Amygdala (tissue), 56 donors: Measurements from ENCODE around the gene SFT2D1.
A peak's percentile ranks its signal among the peaks of the same experiment; 100 is the strongest.

Experiments used
- DNase-seq, 56 donors: peaks; one replicate each; lab custom pipeline; 2025; lab: John Stamatoyannopoulos, UW

SFT2D1 gene

DNA sequence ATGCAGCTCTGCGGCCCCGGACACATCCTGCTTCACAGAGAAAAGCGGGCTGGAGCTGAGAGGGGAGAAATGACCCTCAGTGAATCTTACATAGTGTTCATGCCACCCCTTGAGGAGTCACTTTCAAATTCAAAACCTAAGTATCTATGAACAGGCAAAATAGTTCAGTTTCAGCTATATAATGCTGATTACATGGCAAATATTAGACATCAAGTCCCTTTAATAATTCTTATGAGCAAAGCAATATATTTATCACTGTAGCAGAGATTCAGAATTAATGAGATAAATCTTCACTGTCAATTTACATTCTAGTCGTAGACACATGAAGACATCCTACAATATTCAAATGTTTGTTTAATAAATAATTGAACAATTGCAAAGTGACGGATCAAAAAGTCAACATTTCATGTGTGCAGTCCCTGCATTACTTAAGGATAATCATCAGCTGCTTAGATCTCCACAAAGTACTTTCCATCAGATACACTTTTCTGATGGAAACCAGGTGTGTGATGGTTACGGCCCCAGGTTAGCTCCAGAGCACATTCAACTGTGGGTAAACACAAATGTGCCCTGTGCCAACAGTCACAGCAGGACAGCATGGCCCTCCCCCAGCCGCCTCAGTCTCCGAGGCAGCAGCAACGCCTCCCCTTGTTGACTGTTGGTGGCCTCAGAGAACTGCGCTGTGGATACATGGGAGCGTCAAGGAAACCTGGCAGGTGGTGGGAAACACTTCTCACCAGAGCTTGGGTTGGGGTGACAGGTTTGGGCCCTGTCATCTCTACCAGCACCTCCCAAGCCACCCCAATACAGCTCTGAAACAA, 33.4 kb downstream of the SFT2D1 start:
- DNase-seq = peak in 24 of 56 donors; percentile 26 to 72 (median 50)

DNA sequence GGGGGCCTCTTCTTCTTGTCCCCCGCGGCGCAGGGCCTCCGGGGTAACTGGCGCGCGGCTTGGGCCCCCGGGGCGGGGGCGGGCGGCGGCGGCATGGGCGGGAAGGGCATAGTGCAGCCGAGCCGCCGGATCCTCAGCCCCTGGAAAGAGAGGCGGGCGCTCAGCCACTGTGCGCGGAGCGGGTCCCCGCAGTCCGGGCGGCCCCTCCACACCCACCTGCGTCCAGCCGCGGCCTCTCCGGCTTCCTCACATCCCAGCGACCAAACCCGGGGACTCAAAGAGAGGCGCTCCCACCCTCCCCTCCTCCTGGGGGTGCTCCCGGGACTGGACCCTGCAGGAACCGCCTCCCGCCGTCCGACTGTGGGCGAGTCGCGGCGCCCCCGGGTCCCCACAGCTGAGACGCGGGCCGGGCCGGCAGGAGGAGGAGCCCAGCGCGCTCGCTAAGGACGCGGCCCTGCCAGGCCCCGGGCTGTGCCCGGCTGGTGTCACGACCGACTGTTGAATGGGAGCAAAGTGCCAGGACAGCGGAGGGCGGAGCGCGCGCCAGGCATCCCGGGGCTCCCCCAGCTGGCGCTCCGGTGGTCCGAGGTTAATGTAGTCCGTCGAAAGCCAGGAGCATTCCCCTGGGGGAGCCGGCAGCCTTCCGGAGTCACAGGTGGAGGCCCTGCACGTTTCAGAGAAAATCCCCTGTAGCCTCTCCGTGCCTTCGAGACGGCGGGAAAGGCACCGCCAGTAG, 34.1 kb downstream of the SFT2D1 start, which contains the start of gene PRR18:
Gene PRR18, minus strand, starts transcription at position 360 of the 736 bp plus-strand sequence. Its CDS starts 250 bp downstream, at position 110.
- peak in 51 of 56 donors; percentile 44 to 88 (median 75) for DNase-seq

DNA sequence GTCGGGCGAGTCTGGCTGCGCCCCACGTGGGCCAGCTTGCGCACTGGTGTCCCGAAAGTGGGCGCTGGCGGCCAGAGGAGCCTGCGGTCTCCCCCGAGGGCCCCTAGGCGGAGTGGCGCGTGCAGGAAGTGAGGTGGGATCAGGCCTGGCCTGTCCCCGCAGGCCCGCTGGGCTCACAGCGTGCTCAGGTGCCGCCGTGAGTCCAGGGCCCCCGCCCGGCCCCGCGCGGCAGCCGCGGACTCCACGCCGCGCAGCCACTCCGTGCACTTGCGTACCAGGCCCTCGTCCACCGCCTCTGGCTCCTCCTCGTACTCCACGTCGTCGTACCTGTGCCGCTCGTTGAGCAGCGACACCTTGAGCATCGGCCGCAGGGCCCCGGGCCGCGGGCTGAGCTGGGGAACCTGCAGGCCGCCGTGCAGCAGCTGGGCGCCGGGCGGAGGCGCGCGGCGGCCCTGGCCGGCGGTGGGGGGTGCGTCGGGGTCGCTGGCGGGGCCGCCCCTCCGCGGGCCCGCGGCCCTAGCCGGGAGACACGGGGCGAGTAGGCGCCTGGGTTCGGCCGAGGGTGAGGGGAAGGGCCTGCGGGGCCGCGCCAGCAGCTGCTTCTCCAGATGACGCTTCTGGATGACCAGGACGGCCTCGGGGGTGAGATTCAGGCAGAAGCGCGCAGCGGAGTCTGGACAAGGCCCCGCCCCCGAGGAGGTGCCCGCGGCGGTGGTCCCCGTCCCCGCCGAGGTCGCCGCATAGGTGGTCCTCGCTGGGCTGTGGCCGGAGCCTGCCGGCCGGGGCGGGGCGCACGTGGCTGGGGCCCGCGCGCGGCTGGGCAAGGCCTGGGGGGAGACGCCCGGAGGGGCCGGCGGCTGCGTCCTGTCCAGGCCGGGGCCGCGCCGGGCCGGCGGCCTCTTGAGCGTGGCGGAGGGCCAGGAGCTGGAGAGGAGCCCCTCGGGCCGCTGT, 35.0 kb downstream of the SFT2D1 start:
- DNase-seq = peak in 13 of 56 donors; percentile 38 to 80 (median 63)

DNA sequence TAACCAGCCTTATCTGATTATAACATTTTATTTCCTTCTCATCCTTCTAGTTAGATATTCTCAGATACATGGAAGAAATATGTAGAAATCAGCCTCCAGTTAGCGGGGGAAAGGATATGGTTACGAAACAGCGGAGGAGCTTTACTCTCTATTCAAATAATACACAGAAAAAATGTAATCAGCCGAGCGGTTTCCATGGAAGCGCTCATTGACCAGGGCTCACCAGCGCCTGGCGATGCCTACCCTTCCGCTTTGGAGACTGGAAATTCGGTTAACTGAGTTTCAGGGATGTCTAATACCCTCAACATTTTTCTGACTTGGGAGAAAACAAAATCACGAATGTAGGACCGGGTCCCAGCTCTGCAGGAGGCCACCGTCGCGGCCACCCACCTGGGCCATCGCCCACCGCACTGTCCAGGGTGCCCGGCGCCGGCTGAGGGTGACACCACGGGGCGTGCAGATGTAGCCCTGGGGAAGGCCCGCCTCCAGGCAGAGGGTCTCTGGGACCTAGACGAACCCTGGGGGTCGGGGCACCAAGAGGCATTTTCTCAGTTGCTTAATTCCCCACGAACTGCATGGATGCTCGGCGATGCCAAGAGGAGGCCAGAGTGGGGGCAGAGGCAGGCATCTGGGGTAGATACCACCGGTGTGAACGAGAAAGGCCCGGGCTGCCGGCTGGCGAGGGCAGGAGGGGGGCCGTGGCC, 35.8 kb downstream of the SFT2D1 start:
- peak in 6 of 56 donors; percentile 33 to 56 (median 40) for DNase-seq

- peak in 14 of 56 donors; percentile 24 to 62 (median 48) for DNase-seq
These were observed 36.7 kb downstream of the SFT2D1 start for GRCh38 chr6:166305562-166306117.

GRCh38 chr6:166304106-166304505, 38.2 kb downstream of the SFT2D1 start:
- DNase-seq = peak in 1 of 56 donors; percentile 19

GRCh38 chr6:166301611-166302529, 40.5 kb downstream of the SFT2D1 start:
- DNase-seq = no peak

DNA sequence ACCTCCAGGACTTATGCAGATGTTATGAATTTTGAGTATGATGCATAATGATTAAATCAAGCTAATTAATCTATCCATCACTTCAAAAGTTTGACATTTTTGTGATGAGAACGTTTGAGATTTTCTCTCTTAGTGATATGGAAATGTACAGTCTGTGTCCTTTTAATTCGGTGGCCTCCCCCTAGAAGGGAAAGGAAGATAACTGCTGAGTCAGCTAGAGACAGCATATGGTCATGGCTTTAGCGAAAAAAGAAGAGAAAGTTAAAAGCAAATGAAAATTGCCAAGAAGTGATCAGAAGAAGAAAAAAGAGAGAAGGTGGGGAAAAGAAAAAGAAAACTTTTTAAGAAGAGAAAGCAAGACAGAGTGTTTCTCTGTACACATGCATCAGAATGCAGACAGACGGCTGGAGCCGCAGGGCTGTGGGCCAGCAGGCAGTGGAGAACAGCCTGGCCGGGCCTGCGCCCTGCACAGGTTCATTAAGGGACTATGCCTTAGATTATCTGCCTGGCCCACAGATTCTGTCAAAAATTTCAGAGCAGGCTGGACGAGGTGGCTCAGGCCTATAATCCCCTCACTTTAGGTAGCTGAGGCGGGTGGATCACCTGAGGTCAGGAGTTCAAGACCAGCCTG, 41.9 kb downstream of the SFT2D1 start:
- DNase-seq = peak in 3 of 56 donors; percentile 21 to 58 (median 32)

DNA sequence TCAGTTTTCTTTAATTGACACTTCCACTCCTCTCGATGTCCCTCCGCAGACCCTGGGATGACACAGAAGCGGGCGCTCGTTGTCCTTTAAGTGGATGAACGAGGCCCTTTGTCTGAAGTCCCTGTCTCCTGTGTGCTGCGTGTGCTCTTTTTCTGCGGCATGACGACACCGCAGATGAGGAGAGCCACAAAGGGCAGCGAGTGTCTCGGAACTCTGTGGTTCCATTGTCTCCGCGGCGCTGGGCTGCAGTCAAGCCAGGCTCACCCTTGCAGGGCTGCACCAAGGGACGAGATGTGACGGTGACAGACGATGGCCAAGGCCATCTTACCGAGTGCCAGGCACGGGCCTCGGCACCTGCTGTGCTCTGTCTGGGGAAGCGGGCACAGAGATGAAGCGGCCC, 44.7 kb downstream of the SFT2D1 start:
- DNase-seq = peak in 54 of 56 donors; percentile 27 to 94 (median 80)

- peak in 9 of 56 donors; percentile 21 to 64 (median 55) for DNase-seq
These were observed 46.1 kb downstream of the SFT2D1 start for GRCh38 chr6:166296035-166296883.

DNA sequence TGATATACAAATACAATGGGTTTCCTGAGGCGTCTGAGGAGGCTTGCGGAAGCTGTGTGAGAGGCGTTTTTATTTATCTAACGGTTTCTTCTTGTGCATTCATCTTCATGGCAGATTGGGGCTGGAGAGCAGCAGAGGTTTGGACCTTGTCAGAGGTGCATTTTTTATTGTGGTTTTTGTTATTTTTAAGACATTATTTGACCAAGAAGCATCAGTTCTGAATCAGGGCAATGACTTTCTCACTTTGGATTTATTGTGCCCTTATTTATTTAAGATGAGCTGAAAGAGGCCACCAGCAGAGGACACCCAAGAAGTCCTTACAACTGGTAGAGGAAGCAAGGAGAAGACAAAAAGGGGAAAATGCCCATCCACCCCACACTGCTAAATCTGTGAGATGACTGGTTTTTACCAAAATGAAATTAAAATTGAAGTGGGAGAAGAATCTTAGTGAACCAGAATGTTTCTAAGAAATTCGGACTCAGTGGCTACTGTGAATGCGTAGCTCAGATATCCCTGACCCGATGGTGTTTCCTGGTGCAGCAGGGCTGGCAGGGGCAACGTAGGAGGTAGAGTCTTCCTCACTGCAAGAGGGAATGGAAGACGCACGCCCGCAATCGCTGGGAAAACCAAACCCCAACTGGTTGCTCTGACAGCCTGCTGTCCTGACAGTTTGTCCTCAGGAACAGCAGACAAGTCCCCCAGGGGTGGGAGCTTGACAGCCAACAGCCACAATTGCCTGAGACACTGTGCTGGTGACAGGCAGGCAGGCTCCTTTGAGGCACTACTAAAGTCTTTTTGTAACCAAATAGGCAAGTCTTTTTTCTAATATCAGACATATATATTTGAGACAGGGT, 48.4 kb downstream of the SFT2D1 start:
- DNase-seq = peak in 1 of 56 donors; percentile 31

- no peak for DNase-seq
These were observed 52.9 kb downstream of the SFT2D1 start for GRCh38 chr6:166289207-166290060.

- no peak for DNase-seq
These were observed 55.5 kb downstream of the SFT2D1 start for GRCh38 chr6:166286839-166287271.

GRCh38 chr6:166285233-166285632, 57.1 kb downstream of the SFT2D1 start:
- DNase-seq = peak in 2 of 56 donors; percentile 25 to 29

GRCh38 chr6:166284640-166285039, 57.7 kb downstream of the SFT2D1 start:
- no peak for DNase-seq
